Cardiac fibroblast (primary cell): ENCODE data around the gene CCT4.
"Not testable (repeated sequence)": the region's sequence is repeated elsewhere in the genome, so short reads cannot be mapped to it uniquely, and the experiment has no call there.

ENCODE experiments used
- DNase-seq, 2 donors: peaks; one replicate each; pipeline versions ENCODE4 v3.0.0 to v3.0.0-alpha.2; 2010; ENCODE audit warnings: low read depth in 2 of 2
- H3K4me3 ChIP-seq, 2 donors: replicated peaks in 1 of 2; 1 replicate in 1 of 2; 2 replicates in 1 of 2; pipeline ENCODE4 v1.5.1; 2011; ENCODE audit warnings: low read depth in 2 of 2, low read length in 2 of 2, mild to moderate bottlenecking in 2 of 2, moderate library complexity in 1 of 2
- TF ChIP-seq, protein P1 (sequence below): IDR thresholded peaks from one replicate; pipeline ENCODE4 v1.5.1; 2011; ENCODE audit warnings: low read depth, mild to moderate bottlenecking, low read length, inconsistent platforms

The CCT4 gene

DNA sequence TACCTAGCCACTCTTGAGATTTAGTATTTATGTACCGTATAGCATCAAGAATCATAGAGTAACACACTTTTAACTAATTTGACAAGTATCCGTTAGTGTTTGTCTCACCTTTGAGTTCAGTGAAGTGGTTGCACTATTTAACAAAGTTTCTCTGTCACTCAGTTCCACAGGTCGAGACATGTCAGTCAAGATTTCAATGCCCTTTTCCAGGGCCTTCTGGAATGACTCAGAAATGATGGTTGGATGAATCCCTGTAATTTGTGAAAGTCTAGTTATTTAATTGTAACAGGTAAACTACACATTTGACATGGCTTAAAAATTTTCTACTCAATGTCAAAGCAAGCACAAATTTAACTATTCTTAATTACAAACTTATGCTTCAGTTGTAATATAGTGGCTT, 9.7 kb downstream of the CCT4 start:
- DNase-seq = no peak
- H3K4me3 ChIP-seq = no peak overlapping the region
- TF ChIP-seq, protein P1, sequence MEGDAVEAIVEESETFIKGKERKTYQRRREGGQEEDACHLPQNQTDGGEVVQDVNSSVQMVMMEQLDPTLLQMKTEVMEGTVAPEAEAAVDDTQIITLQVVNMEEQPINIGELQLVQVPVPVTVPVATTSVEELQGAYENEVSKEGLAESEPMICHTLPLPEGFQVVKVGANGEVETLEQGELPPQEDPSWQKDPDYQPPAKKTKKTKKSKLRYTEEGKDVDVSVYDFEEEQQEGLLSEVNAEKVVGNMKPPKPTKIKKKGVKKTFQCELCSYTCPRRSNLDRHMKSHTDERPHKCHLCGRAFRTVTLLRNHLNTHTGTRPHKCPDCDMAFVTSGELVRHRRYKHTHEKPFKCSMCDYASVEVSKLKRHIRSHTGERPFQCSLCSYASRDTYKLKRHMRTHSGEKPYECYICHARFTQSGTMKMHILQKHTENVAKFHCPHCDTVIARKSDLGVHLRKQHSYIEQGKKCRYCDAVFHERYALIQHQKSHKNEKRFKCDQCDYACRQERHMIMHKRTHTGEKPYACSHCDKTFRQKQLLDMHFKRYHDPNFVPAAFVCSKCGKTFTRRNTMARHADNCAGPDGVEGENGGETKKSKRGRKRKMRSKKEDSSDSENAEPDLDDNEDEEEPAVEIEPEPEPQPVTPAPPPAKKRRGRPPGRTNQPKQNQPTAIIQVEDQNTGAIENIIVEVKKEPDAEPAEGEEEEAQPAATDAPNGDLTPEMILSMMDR = no peak

GRCh38 chr2:61877571-61878245, 10.7 kb downstream of the CCT4 start:
- DNase-seq = no peak
- TF ChIP-seq, protein P1 = no peak
- H3K4me3 ChIP-seq = no peak overlapping the region

DNA sequence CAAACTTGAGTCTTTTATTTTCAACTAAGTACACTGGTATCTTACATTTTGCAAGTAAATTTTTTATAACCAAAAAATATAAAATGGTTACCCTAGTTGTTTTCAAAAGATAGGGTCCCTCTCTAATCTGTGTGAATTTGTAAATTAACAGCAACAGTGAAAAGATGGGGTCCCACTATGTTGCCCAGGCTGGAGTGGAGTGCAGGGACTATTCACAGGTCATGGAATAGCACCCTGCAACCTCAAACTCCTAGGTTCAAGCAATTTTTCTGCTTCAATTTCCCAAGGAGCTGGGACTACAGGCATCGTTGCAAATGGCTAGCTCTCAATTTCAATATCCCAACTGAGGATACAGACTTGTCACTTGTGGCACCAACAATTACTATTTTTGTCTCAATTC, 12.1 kb downstream of the CCT4 start:
- TF ChIP-seq, protein P1 = no peak
- H3K4me3 ChIP-seq = no peak overlapping the region
- DNase-seq = no peak

DNA sequence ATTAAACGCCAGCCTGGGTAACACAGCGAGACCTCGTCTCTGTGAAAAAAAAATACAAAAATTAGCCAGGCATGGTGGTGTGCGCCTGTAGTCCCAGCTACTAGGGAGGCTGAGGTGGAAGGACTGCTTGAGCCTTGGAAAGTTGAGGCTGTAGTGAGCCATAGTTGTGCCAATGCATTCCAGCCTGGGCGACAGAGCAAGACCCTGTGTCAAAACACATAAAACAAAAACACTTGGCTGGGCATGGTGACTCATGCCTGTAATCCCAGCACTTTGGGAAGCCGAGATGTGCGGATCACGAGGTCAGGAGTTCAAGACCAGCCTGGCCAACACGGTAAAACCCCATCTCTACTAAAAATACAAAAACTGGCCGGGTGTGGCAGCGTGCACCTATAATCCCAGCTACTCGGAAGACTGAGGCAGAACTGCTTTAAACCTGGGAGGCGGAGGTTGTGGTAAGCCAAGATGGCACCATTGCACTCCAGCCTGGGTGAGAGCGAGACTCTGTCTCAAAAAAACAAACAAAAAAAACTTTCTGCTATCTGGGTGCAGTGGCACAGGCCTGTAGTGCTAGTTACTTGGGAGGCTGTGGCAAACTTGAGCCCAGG, 21.9 kb downstream of the CCT4 start:
- not testable (repeated sequence) for H3K4me3 ChIP-seq, DNase-seq

GRCh38 chr2:61862085-61862484, 26.4 kb downstream of the CCT4 start:
- TF ChIP-seq, protein P1 = no peak
- DNase-seq = no peak
- H3K4me3 ChIP-seq = no peak overlapping the region

- H3K4me3 ChIP-seq = no peak overlapping the region
- TF ChIP-seq, protein P1 = no peak
- no peak for DNase-seq
Measured at GRCh38 chr2:61857224-61857623, 31.2 kb downstream of the CCT4 start.

GRCh38 chr2:61855318-61855613, 33.2 kb downstream of the CCT4 start:
- TF ChIP-seq, protein P1 = no peak
- peak overlapping the region; percentile 89 to 94 for H3K4me3 ChIP-seq
- DNase-seq = no peak
